ENCODE measurements around the gene BBS1.

BBS1 gene

DNA sequence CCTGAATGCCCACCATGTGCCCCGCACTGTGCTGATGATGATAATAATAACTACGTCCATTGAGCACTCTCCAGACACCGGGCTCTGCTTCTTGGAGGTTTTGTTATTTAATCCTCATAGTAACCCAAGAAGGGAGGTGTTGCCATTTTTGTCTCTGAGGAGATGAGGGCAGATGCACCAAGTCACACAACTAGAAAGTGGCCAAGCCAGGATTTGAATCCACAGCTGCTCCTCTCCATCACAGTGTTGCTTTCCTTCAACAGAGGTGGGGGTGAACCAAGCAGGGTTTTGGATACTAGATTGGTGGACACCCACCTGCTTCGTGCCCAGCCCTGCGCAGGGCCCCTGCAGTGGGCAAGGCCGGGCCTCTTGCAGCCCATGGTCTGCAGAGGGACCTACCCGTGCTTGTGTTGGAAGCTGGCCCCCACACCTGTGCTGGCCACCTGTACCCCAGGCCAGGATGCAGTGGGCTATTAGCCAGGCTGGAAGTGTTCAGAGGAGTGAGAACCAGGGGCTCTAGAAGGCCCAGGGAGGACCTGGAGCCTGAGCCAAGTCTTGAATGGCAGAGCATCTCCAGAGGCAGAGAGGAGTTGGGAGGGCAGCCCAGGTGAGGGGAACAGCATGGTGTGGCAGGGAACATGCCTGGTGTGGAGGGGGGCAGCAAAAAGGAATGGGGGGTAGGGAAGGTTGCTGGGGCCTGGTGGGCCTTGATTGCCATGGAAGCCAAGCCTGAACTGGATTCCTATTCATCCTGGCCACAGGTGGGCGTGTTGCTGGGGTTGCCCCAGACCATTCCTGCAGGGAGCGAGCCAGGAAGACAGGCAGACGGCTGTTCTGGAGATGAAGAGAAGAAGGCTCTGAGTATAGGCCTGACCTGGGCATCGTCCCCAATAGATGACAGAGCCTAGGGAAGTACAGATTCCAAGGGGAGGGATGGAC lies 32.9 kb upstream of the BBS1 start:
- no peak for DNase-seq

DNA sequence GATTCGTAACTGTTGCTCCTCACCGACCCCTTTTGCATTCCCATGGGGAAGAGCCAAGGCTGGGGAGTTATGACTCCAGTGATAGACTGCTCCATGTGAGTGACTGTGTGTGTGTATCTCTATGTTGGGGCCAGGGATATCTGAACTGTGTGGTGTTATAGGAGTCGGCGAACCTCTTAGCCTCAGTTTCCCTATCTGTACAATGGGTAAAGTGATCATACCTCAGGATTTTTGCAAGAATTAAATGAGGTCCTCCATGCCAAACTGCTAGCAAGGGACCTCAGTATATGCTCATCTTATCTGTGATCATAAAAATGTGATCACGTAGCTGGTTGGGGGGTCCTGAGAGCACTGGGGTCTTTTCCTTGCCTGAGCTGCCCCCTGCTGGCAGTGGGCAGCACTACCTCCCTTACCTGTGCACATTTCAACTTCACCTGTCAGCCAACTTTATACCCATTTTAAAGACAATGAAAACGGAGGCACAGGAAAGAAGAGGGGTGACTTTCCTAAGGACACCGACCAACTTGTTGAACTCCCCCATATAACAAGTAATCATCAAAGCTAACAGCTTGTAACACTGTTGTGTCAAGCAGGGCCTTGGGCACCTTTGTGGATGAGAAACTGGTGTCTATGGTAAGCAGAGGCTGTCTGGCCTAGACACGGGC lies 31.6 kb upstream of the BBS1 start:
- no peak for DNase-seq

DNA sequence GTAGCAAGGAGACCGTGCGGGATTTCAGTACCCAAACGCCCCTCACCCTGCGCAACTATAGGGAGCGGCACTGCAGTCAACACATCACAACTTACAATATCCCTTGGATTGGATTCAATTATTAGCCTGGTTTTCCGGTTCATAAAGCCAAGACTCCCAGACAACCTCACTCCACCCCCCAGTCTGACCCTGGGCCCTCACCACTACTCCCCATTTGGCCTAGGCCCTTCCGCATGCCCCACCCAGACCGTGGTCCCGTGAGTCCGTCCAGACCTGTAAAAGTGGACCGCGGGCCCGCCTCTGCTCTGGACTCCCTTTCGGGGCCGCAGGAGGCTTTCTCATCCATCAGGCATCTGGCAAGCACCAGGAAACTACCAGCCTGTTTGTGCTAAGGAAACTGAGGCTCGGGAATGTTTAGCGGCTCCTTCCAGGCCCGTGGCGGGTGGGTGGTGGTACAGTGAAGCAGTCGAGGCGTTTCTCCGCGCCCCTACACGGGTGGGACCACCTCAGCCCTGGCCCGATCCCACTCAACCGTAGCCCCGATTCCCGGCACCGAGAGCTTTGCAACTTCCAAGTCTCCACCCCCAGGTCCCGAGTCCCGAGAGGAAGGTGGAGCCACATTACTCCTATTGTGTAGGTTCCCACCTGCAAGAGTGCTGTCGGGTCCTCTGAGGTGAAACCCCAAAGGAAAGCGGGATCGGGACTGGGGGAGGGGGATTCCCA lies 30.9 kb upstream of the BBS1 start:
- DNase-seq, result peak; percentile 87

DNA sequence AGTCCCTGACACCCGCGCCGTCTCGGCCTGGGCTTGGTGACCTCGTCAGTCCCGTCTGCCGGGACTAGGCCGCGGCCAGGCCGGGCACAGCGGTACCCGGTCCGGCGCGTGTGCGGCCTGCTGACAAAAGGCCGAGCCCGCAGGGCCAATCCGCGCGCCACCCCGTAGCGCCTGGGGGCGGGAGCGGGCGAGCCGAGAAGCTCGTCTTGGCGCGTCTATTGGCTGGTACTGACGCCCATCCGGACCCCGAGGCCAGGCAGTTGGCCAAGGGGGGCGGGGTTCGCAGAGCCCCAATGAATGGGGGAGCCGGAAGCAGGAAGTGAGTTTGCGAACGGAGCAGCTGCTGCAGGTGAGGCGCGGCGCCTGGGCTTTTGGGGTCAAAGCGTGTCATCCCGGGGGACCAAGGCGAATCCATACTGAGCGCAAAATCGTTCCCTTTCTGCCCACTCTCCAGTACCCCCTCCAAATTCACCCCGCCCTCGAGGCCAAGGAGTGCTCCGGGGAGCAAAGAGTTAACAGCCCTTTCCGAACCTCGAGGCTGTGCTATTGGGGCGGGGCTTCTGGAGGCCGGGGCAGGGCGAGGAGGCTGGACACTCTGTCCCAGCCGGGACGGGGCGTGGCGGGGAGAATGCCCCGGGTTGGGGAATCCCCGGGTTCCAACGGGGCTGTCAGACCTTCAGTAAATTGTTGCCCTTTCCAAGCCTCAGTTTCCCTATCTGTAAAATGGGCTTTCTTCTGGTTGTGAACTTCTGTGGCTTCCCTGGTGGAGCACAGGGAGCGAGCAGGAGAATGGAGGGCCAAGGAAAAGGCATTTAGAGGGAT lies 30.1 kb upstream of the BBS1 start, which contains the start of gene DPP3:
Gene DPP3, plus strand, starts transcription at position 318 of the 822 bp plus-strand sequence. CDS start 1,767 bp downstream, outside the sequence.
- DNase-seq, result peak; percentile 96

DNA sequence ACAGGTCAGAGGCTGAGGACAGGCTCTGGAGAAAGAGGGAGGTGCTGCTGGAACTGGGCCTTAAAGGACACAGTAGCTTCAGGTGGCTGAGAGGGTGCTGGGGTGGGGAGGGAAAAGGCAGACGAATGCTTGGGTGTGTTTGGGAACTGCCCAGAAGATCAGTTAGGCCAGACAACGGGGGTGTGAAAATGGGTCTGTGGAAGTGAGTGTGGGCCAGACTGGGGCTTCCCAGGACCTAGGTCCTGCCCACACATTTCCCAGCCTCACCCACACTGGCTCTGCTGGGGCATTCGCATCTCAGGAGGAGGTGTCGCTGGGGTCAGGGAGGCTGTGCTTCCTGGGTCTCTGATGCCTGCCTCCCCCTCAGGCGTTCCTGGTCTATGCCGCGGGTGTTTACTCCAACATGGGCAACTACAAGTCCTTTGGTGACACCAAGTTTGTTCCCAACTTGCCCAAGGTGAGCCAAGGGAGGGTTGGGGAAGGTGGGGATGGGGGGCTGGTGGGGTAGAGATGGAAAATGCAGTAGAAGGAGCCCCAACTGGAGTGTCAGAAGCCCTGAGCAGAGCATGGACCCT lies 25.5 kb upstream of the BBS1 start:
- no peak for DNase-seq

DNA sequence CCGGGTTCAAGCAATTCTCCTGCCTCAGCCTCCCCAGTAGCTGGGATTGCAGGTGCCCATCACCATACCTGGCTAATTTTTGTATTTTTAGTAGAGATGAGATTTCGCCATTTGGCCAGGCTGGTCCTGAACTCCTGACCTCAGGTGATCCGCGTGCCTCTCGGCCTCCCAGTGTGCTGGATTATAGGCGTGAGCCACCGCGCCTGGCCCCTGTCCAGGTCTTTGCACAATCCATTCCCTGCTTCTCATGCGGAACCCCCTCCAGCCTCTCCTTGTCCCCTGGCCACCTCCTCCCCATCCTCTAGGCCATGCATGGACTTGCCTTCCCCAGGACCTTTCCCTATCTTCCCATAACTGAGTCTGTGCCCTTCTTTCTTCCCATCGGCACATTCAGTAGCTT lies 21.5 kb upstream of the BBS1 start:
- no peak for DNase-seq

DNA sequence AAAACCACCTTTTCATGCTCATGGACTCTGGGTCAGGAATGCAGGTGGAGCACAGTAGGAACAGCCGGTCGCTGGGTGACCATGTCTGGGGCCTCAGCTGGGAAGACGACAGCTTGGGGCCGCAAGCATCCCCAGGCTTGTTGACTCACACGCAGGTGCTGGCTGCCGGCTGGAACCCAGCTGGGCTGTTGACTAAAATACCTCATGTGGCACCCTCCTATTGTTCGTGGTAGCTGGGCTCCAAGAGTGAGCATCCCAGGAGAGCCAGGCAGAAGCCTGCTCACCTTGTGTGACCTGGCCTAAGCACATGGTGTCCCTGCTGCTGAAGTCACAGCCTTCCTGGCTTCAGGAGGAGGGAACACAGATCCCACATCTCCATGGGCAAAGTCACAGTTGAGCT lies 20.8 kb upstream of the BBS1 start:
- no peak for DNase-seq

DNA sequence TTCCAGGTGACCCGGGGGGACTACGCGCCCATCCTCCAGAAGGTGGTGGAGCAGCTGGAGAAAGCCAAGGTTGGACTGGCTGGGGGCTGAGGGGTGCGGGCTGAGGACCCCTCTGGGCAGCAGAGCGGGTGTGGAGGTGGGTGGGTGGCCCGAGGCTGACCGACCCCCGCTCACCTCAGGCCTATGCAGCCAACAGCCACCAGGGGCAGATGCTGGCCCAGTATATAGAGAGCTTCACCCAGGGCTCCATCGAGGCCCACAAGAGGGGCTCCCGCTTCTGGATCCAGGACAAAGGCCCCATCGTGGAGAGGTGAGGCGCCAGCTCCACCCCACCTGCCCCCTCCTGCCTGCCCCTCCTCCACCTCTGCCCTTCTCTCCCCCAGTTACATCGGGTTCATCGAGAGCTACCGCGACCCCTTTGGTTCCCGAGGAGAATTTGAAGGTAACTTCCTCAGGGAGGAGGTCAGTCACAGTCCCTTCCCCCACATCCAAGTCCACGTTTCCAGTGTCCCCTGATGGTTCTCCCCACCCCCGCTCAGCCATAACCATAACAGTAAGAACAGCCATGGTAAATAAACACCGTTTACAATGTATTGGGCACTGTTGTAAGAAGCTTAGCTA lies 19.0 kb upstream of the BBS1 start:
- DNase-seq, result no peak

DNA sequence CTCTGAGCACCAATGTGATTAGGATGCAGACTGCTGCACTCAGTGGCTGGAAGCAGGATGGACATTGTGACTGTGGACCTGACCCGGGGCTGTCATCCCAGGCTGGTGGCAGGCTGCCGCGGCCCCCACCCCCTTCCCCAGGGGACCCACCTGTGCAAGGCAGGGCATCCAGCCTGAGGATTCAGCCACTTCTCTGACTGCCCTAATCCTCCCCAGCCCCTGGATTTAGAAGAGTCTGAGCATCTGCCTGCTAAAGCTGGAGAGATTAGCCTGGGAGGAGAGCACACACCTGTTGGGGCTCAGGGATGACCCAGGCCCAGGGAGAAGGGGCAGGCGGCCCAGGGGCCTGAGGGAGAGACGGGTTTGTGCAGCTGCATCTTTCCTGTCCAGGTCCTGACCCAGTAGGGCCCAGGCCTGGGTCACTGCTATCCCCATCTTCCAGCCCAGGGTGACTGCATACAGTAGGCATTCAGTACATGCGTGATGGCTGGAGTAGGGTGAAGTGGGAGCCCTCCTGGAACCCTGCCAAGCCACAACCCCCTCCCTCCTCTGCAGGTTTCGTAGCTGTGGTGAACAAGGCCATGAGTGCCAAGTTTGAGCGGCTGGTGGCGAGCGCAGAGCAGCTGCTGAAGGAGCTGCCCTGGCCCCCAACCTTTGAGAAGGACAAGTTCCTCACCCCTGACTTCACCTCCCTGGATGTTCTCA lies 18.1 kb upstream of the BBS1 start:
- no peak for DNase-seq

DNA sequence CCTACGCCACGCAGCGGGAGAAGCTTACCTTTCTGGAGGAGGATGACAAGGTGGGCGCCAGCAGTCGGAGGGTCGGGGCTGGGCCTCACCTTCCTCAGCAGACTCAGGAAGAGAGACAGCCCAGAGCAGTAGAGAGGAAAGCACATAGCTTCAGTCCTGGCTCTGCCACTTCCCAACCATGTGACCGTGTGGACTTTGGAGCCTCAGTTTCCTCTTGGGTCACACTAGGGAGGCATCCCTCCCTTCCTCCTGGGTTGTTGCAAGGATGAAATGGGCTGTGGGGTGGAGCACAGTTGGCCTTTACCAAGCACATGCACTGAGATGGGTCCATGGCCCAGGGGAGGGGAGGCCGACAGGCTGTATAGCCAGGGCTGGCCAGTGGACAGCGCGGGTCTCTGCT lies 17.3 kb upstream of the BBS1 start:
- DNase-seq, result no peak

DNA sequence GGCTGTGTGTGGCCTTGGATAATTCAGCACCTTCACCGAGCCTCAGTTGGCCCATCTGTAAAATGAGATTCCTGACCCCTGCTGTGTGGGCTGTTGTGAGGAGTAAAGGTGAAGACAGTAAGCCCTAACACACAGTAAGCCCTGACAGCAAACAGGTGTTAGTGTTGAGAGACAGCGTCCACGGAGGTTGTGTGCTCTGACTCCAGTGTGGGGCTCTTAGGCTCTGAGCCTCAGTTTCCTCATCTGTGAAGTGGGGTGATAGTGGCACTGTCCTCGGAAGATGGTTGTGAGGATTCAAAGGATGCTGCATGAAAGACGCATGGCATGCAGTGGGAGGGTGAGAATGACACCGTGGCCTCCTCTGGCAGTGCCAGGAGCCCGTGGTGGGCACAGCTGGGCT lies 16.0 kb upstream of the BBS1 start:
- no peak for DNase-seq

DNA sequence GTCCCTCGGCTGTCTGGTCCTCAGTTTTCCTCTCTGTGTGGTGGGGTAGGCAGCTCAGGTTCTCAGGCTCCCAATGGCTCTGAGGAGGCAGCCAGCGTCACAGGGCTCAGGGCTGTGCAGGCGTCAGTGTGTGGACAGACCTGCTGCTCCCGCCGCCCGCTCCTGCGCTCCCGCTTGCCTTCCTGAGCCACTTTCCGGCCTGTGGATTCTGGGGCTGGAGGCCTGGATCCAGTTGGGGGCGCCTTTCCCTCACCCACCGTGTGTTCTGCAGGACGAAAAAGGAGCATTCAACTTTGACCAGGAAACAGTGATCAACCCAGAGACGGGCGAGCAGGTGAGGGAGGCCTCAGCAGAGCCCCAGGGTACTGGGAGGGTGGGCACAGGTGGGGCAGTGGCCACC lies 15.5 kb upstream of the BBS1 start:
- no peak for DNase-seq

DNA sequence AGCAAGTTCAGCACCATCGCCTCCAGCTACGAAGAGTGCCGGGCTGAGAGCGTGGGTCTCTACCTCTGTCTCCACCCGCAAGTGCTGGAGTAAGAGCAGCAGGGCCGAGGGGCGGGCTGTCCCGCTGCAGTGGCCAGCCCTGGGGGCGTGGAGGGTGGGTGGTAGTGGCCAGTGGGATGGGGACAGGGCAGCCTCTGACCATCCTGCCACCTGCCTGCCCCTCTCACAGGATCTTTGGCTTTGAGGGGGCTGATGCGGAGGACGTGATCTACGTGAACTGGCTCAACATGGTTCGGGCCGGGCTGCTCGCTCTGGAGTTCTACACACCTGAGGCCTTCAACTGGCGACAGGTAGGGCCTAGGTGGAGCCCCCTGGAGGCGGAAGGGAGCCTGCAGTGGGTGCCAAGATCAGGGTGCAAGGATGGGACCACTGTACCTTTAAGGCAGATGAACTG lies 15.0 kb upstream of the BBS1 start:
- DNase-seq, result no peak

DNA sequence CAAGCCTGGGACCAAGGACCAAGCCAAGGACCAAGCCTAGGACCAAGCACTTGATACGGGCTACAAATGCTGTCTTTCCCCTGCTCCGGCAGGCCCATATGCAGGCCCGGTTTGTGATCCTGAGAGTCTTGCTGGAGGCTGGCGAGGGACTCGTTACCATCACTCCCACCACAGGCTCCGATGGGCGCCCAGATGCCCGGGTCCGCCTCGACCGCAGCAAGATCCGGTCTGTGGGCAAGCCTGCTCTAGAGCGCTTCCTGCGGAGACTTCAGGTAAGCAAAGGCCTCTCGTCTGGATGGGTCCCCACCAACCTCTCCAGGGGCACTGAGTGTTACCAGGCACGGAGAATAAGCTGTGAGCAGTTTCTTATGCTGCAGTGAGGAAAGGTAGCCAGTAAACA lies 13.2 kb upstream of the BBS1 start:
- no peak for DNase-seq

DNA sequence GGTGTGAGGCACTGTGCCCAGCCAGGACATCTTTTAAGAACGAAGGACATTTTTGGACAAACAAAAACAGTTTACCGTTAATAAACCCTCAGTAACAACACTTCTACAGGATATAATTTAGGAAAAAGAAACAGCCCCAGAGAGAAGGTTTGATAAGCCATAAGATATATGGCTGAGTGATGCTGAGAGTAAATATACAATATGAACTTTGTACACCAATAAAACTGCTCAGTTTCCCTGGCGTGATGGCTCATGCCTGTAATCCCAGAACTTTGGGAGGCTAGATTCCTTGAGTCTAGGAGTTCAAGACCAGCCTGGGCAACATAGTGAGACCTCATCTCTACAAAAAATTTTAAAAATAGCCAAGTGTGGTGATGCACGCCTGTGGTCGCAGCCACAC lies 11.9 kb upstream of the BBS1 start:
- no peak for DNase-seq

DNA sequence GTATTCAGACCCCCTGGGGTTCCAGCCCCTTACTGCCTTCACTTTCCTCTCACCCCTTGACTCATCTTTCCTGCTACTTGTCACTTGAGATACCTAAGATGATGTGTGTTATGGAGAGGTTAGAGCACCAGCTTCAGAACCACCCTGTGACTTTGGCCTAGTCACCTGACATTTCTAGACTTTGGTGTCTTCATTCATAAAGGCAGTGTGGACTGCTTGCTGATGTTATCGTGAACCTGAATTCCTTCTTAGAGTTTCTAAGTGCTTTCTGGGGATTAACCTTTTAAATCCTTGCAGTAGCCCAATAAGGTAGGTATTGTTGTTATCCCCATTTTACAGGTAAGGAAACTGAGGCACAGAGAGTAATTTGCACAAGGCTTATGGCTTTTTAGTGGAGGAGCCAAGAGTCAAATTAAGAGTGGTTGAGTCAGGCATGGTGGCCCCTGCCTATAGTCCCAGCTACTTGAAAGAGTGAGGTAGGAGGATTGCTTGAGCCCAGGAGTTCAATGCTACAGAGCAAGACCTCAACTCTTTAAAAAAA lies 5.1 kb upstream of the BBS1 start:
- DNase-seq, result no peak

DNA sequence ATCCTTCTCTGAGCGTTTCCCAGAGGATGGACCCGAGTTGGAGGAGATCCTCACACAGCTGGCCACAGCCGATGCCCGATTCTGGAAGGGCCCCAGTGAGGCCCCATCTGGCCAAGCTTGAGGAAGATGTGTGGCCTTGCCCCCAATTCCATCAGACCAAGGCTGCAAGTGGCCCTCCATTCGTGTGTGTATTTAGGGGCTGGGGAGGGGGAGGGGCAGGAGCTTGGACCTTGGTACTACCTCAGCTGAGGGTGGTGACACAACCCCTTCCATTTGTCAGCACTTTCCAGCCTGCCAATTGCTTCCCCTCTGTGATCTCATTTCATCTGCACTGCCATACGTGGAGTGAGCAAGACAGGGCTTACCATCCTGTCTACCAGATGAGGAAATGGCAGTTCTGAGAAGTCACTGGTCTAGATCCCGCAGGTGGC lies 1.3 kb upstream of the BBS1 start:
- DNase-seq, result no peak

DNA sequence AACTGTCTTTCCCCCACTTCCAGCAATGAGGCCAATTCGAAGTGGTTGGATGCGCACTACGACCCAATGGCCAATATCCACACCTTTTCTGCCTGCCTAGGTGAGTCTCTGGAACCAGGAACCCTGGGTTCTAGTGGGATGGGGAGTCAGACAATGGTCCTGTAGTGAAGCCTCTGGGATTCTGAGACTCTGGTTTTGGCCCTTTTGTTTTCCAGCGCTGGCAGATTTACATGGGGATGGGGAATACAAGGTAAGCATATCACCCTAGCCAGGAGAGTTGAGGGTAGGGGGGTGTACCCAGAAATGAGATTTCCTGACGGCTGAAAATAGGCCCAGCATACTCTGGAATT lies 530 bp downstream of the BBS1 start:
- no peak for DNase-seq

DNA sequence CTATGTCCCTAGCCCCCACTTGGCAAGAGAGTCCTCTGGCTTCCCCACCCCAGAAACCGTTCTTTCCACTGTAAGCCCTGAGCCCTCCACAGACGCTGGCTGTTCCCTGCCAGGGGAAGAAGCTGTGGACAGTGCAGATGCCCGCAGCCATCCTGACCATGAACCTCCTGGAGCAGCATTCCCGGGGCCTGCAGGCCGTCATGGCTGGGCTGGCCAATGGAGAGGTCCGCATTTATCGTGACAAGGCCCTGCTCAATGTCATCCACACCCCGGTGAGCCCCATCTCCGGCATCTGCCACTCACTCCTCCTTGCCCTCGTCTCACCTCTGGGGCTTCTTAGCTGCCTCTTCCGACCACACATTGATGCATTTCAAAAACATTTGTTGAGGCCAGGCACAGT lies 13.2 kb downstream of the BBS1 start:
- DNase-seq, result no peak

DNA sequence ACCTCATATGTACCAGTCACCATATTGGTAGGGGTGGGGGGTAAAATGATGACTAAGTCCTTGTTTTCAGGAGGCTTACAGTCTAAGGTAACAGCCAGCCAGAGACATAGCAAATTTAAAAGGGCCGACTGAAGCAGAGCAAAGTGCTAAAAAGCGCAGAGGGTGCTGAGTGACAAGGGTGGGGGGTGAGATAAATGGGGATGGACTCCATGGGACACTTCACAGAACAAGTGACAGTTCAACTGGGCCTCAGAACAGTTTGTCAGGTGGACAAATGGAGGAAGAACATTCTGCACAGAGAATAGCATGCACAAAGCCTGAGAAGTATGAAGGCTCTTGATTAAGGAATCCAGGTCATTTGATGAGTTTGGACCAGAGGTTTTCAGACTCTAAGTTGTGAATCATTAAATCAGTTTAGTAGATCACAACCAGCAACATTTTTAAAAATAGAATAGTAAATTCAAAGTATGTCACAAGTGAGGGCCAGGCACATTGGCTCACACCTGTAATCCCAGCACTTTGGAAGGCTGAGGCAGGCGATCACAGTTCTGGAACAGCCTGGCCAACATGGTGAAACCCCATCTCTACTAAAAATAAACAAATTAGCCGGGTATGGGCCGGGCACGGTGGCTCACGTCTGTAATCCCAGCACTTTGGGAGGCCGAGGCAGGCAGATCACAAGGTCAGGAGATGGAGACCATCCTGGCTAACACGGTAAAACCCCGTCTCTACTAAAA lies 14.0 kb downstream of the BBS1 start:
- DNase-seq, result no peak
